GM12878 (cell line): ENCODE results near the gene ACTL8.

ENCODE experiments used
- CEBPB ChIP-seq, 2 experiments: fragments of 150-350 bp in 1 of 2; IDR thresholded peaks; 2 replicates each; pipeline ENCODE4 v1.6.1; 2012 to 2014; ENCODE audit warnings: low read depth in 2 of 2, low read length in 2 of 2, borderline replicate concordance in 1 of 2, inconsistent platforms in 1 of 2
- CHD4 ChIP-seq: fragments of 200-600 bp; sonication (generic); IDR thresholded peaks from 2 replicates; pipeline ENCODE4 v1.6.1; 2016; ENCODE audit warnings: mild to moderate bottlenecking
- JUND ChIP-seq: IDR thresholded peaks from 2 replicates; pipeline ENCODE4 v1.6.1; 2012; ENCODE audit warnings: low read depth, mild to moderate bottlenecking, low read length, improper control_type of control experiment, moderate library complexity
- POLR2A ChIP-seq: IDR thresholded peaks from 2 replicates; pipeline ENCODE4 v1.6.1; 2011; ENCODE audit warnings: low read depth, mild to moderate bottlenecking, low read length
- POLR2AphosphoS5 ChIP-seq: IDR thresholded peaks from 2 replicates; pipeline ENCODE4 v1.6.1; 2011; ENCODE audit warnings: mild to moderate bottlenecking, low read length, inconsistent platforms
- TF ChIP-seq, protein P1 (sequence below): IDR thresholded peaks from 2 replicates; pipeline ENCODE4 v1.6.1; 2011; ENCODE audit warnings: low read depth, mild to moderate bottlenecking, low read length, moderate library complexity, borderline replicate concordance; ENCODE audit errors: extremely low read depth

DNA sequence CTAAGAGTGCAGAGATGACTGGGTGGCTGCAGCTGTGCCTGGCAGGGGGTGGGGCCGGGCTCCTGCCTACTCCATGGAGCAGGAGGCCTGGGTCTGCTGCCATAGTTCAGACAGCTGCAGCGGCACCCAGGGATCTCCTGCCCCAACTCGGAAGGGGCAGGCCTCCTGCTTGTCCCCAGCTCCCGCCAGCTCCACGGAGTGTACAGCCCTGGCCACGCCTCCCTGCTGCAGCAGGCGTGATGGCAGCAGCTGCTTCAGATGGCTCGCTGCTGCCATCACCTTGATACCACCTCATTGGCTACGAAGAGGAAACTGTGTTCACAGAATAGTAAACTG, 35.9 kb downstream of the ACTL8 start:
- TF ChIP-seq CHD4 (no peak), POLR2A (no peak), CEBPB (IDR thresholded peaks at IDR 0.05; ENCODE audit: borderline replicate concordance in 1 of 2, low read depth in 2 of 2, low read length in 2 of 2) (no peak), JUND (no peak), POLR2AphosphoS5 (no peak)
- TF ChIP-seq, protein P1, sequence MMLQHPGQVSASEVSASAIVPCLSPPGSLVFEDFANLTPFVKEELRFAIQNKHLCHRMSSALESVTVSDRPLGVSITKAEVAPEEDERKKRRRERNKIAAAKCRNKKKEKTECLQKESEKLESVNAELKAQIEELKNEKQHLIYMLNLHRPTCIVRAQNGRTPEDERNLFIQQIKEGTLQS = no peak
